HepG2 (cell line): ENCODE data around the gene RTL5. TPM values are rescaled to one million over a fixed set of nuclear protein-coding genes. Genes with fewer than 3 reads are reported as not detected.

Source experiments
- ATAC-seq: fragments of 200-7000 bp; cut with Tn5 transposase; 3 replicates; pipeline ENCODE4 v1.9.1; 2020; ENCODE audit warnings: mild to moderate bottlenecking, moderate library complexity
- BruUV-seq: library from RNA; stranded (reverse); fragments of 400-500 nt; replicated peaks from 2 replicates; lab custom pipeline; 2021; lab: Mats Ljungman, UMichigan
- CTCF ChIA-PET: fragments of 300-600 bp; formaldehyde crosslinking; extraction: SDS; loops from one replicate; lab custom pipeline; 2021; ENCODE audit warnings: low total read pairs, inconsistent platforms, low intra/inter-chr PET ratio; lab: Yijun Ruan, JAX
- POLR2A ChIA-PET: fragments of 350-600 bp; sonication (Branson Sonifier 250); formaldehyde crosslinking; loops from one replicate; lab custom pipeline; 2020; ENCODE audit warnings: antibody characterized with exemption, inconsistent platforms; lab: Yijun Ruan, JAX
- DNase-seq: peaks from one replicate; pipeline ENCODE4 v3.0.0-alpha.2; 2015; ENCODE audit warnings: low spot score
- FAIRE-seq: peaks from 3 replicates; lab custom pipeline; 2011; peaks lifted over from hg19 to GRCh38; lab: Jason Lieb, UNC
- H2AFZ ChIP-seq: one replicate; pipeline ENCODE4 v1.6.1; 2011; ENCODE audit warnings: low read length, inconsistent platforms
- H3K27ac ChIP-seq: fragments of 300-600 bp; 3 replicates; pipeline ENCODE4 v1.8.0; 2011; ENCODE audit warnings: mixed run types, mild to moderate bottlenecking, mixed read lengths, low read length, inconsistent platforms; ENCODE audit not compliant: insufficient read depth; ENCODE audit errors: extremely low read length
- H3K27me3 ChIP-seq, 2 experiments: fragments of 200-600 bp in 1 of 2; 2 replicates in 1 of 2; 3 replicates in 1 of 2; pipeline versions ENCODE4 v1.6.0 to v1.8.0; 2011; ENCODE audit warnings: low read length in 2 of 2, mild to moderate bottlenecking in 2 of 2, moderate library complexity in 2 of 2, inconsistent platforms in 1 of 2; ENCODE audit not compliant: insufficient read depth in 2 of 2, control insufficient read depth in 1 of 2
- H3K36me3 ChIP-seq, 2 experiments: fragments of 200-600 bp in 1 of 2; replicated peaks in 1 of 2; 2 replicates in 1 of 2; 3 replicates in 1 of 2; pipeline versions ENCODE4 v1.5.1 to v1.8.0; 2011; ENCODE audit warnings: low read length in 2 of 2, inconsistent platforms in 1 of 2; ENCODE audit not compliant: insufficient read depth in 2 of 2, control insufficient read depth in 1 of 2
- H3K4me1 ChIP-seq: 2 replicates; pipeline ENCODE4 v1.5.1; 2012; ENCODE audit warnings: low read length, inconsistent platforms; ENCODE audit not compliant: insufficient read depth
- H3K4me2 ChIP-seq: 2 replicates; pipeline ENCODE4 v1.6.0; 2011; ENCODE audit warnings: low read depth, low read length, inconsistent platforms
- H3K4me3 ChIP-seq, 3 experiments: fragments of 200-600 bp in 1 of 3; sonication (generic), shearing (Covaris generic) in 1 of 3; replicated peaks in 1 of 3; 2 replicates each; pipeline ENCODE4 v1.5.1; 2011 to 2016; ENCODE audit warnings: low read length in 3 of 3, inconsistent platforms in 2 of 3, low read depth in 2 of 3, mild to moderate bottlenecking in 2 of 3, control low read depth in 1 of 3, mixed read lengths in 1 of 3; ENCODE audit not compliant: insufficient read depth in 1 of 3
- H3K79me2 ChIP-seq: one replicate; pipeline ENCODE4 v1.6.1; 2011; ENCODE audit warnings: low read length, inconsistent platforms; ENCODE audit not compliant: insufficient read depth
- H3K9ac ChIP-seq: 2 replicates; pipeline ENCODE4 v1.6.0; 2011; ENCODE audit warnings: mild to moderate bottlenecking, low read depth, low read length, inconsistent platforms; ENCODE audit not compliant: insufficient read depth
- H3K9me3 ChIP-seq: 2 replicates; pipeline ENCODE4 v1.5.1; 2012; ENCODE audit warnings: mild to moderate bottlenecking, low read length
- H4K20me1 ChIP-seq: 2 replicates; pipeline ENCODE4 v1.6.0; 2011; ENCODE audit warnings: inconsistent platforms, mild to moderate bottlenecking, low read length, moderate library complexity; ENCODE audit not compliant: insufficient read depth
- KLF6 ChIP-seq: IDR thresholded peaks from 2 replicates; pipeline ENCODE4 v1.8.0; 2016; ENCODE audit warnings: missing biosample characterization, missing genetic modification reagents
- TEAD2 ChIP-seq: sonication (generic); formaldehyde crosslinking; IDR thresholded peaks from 2 replicates; pipeline ENCODE4 v1.9.0; 2021; ENCODE audit warnings: missing genetic modification reagents
- XBP1 ChIP-seq: sonication (generic); formaldehyde crosslinking; IDR thresholded peaks from 2 replicates; pipeline ENCODE4 v1.5.0; 2020; ENCODE audit warnings: missing genetic modification reagents
- ZBTB37 ChIP-seq: sonication (generic); formaldehyde crosslinking; IDR thresholded peaks from 2 replicates; pipeline ENCODE4 v1.4.0; 2020; ENCODE audit warnings: mild to moderate bottlenecking, missing genetic modification reagents
- ZBTB39 ChIP-seq: sonication (generic); formaldehyde crosslinking; IDR thresholded peaks from 2 replicates; pipeline ENCODE4 v1.5.0; 2020; ENCODE audit warnings: missing genetic modification reagents
- ZKSCAN5 ChIP-seq: sonication (generic); formaldehyde crosslinking; IDR thresholded peaks from 2 replicates; pipeline ENCODE4 v1.5.1; 2020; ENCODE audit warnings: mild to moderate bottlenecking, missing genetic modification reagents
- ZNF318 ChIP-seq: sonication (generic); formaldehyde crosslinking; IDR thresholded peaks from 2 replicates; pipeline ENCODE4 v1.4.0; 2020; ENCODE audit warnings: mild to moderate bottlenecking, missing genetic modification reagents
- ZNF503 ChIP-seq: sonication (generic); formaldehyde crosslinking; IDR thresholded peaks from 2 replicates; pipeline ENCODE4 v1.4.0; 2020; ENCODE audit warnings: missing genetic modification reagents
- ZNF576 ChIP-seq: sonication (generic); formaldehyde crosslinking; IDR thresholded peaks from 2 replicates; pipeline ENCODE4 v1.4.0; 2020; ENCODE audit warnings: mild to moderate bottlenecking, missing genetic modification reagents
- WGBS: methylation state at CpG from one replicate; pipeline ENCODE4 v1.1.6; 2017; ENCODE audit warnings: low lambda C conversion rate; 5-methylcytosine and 5-hydroxymethylcytosine counted together
- in situ Hi-C: cut with HindIII; loops from 2 replicates; pipeline ENCODE4 v1.10.0; 2017; ENCODE audit warnings: low pct_unique_long_range_greater_than_20kb; ENCODE audit not compliant: extremely low pct_ligation_motif_present
- intact Hi-C: fragments of 100-400 bp; cut with micrococcal nuclease; formaldehyde crosslinking; loops from one replicate; pipeline ENCODE4 v1.10.0; 2022; ENCODE audit not compliant: unreplicated experiment
- polyA plus RNA-seq, 8 experiments: library from polyadenylated mRNA; depleted of rRNA in 3 of 8; stranded (reverse) in 7 of 8; unstranded in 1 of 8; fragments of >200 nt; fragmentation: Illumina TruSeq in 4 of 8; extraction: Trizol in 4 of 8; gene quantifications; 2 replicates each; pipeline versions ENCODE4 v1.2.1 to v1.2.3, GENCODE V29; 2011 to 2016; ENCODE audit warnings: low read depth in 4 of 8, missing spikeins in 1 of 8, mixed read lengths in 1 of 8; ENCODE audit not compliant: insufficient read depth in 1 of 8
- total RNA-seq, 5 experiments: library from RNA; depleted of rRNA; stranded (reverse); fragments of >200 nt; fragmentation: Illumina TruSeq; extraction: Trizol; gene quantifications; 2 replicates each; pipeline ENCODE4 v1.2.3, GENCODE V29; 2016; ENCODE audit warnings: low read depth in 1 of 5

The RTL5 gene
- total and polyA plus RNA-seq, 2 of the 13 experiments (the other 11 are each of a cell fraction or from before 2014, with no cell fraction given): not detected

- no peak for TF ChIP-seq ZBTB37
Observed at GRCh38 chrX:72115380-72115779, 16.3 kb downstream of the RTL5 start (continued).

- H4K20me1 ChIP-seq: no peaks in the 10 kb centered on the region
- FAIRE-seq (no peak), ATAC-seq (no peak), DNase-seq (no peak)
- no TSS peak for BruUV-seq
- no peak overlapping the region for H3K4me3 ChIP-seq
- 0% methylated on average over 1 of the region's 4 CpGs for WGBS
- H3K4me1 ChIP-seq: no peaks in the 10 kb centered on the region
- H3K4me2 ChIP-seq: no peak overlapping the region
- in situ Hi-C loops: no loop called here
- ChIA-PET POLR2A (no interaction called here), CTCF (no interaction called here)
- H3K9me3 ChIP-seq: no peaks in the 10 kb centered on the region
- no peaks in the 10 kb centered on the region for H3K79me2 ChIP-seq
- H3K27ac ChIP-seq: no peak overlapping the region
- no peak overlapping the region for H2AFZ ChIP-seq
- H3K9ac ChIP-seq: no peak overlapping the region
- no peaks in the 10 kb centered on the region for H3K36me3 ChIP-seq
- H3K27me3 ChIP-seq: no peaks in the 10 kb centered on the region
- intact Hi-C loops: no loop called here
- TF ChIP-seq XBP1 (CRISPR knock-in tag) (no peak), ZNF576 (no peak), KLF6 (CRISPR knock-in tag) (no peak), TEAD2 (CRISPR knock-in tag) (no peak), ZKSCAN5 (CRISPR knock-in tag) (no peak), ZBTB39 (CRISPR knock-in tag) (no peak), ZNF318 (CRISPR knock-in tag) (no peak), ZNF503 (CRISPR knock-in tag) (no peak)
Observed at GRCh38 chrX:72114807-72115206, 16.9 kb downstream of the RTL5 start.
